T47D (cell line): Measurements from ENCODE around the gene ZNF454.

Experiments
- DNase-seq, 2 experiments: peaks; one replicate each; pipeline versions ENCODE4 v3.0.0 to v3.0.0-alpha.2; 2011 to 2012; ENCODE audit warnings: low read depth in 1 of 2, low spot score in 1 of 2
- JUND ChIP-seq: IDR thresholded peaks from 2 replicates; pipeline ENCODE4 v1.6.1; 2012; ENCODE audit warnings: low read depth
- in situ Hi-C: cut with HindIII; loops from 2 replicates; pipeline ENCODE4 v1.10.0; 2016; ENCODE audit warnings: low sequenced_read_pairs, low pct_unique_long_range_greater_than_20kb

ZNF454 gene

DNA sequence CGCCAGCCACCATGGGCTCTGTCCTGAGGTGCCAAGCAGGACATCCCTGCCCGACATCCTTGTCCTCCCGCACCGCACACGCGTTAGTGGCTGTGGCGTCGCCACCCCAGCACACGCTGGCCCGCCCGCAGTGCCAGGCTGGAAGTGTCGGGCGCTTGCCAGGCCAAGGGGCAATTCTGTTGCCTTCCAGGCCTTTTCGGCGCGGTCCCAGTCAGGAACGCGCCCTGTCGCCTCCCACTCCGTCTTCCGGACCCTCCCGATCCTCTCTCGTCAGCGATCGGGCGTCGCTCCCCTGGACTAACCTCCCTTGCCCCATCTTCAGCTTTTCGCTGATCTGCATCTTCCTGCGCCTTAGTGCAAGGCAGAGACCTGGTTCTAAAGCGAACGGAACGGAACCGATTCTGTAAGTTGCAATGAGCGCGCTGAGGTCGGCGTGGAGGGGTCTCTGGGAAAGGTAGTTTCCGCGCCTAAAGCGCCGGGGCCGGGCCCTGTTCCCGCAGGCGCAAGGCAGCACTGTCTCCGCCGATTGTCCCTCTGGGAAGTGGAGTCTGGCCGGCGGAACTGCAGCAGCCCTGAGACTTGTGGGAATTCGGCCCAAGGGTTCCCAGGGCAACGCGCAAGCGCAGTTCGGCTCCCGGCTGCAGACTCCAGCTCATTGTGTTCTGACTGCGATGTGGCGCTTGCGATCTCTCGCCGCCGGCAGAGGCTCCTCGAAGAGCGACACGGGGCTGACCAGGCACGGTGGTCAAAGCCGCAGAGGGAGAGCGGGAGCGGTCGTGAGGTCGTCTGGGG lies at the start of gene ZNF454:
TSS of gene ZNF454 (plus strand) at position 630 of the 792 bp plus-strand sequence. CDS start 1,594 bp downstream, outside the sequence.
- peak; percentile 39 to 65 for DNase-seq
- in situ Hi-C loops = no loop called here
- no peak for TF ChIP-seq JUND

DNA sequence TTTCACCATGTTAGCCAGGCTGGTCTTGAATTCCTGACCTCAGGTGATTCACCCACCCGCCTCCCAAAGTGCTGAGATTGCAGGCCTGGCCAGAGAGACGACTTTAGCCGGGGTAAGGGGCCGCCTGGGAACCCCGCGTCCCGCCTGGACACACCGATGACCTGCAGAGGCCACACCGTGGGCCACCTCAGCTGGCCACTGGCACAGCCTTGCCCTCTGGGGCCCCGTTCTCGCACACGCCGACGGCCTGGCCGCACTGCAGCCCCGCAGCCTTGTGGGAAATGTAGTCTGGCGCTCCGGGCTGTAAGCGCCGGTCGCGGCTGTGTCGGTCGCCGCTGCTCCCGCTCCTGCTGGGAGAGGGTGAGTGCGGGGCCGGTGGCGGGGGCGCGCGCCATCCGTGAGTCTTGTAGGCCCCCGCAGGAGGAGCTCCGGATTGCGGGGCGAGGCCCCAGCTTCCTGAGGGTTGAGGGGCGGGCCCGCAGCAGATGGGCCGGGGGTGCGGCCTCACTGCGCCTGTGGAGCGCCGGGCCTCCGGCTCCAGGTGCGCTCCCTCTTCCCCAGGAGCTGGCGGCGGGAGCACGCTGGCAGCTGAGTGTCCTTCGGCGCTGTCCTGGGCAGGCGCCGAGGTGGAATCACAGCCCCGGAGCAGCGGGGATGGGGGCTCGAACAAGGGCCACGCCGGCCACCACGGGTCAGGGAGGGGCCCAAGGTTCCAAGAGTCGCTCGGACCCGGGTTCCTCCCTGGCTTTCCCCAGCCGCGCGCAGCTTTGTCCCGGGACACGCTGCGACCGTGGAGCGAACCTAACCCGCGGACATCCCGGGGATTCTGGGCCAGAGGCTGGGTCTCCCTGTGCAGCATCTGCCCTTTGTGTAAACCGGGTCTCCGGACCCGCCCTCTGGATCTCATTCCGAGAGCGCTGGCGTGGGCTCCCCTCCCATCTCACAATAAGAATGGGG lies 45.1 kb upstream of the ZNF454 start, which contains the start of gene ZFP2:
TSS of gene ZFP2 (plus strand) at position 299 of the 957 bp plus-strand sequence. CDS start 35,401 bp downstream, outside the sequence.
- DNase-seq = peak; percentile 49 to 79
- in situ Hi-C loops = no loop called here
- TF ChIP-seq JUND = no peak

DNA sequence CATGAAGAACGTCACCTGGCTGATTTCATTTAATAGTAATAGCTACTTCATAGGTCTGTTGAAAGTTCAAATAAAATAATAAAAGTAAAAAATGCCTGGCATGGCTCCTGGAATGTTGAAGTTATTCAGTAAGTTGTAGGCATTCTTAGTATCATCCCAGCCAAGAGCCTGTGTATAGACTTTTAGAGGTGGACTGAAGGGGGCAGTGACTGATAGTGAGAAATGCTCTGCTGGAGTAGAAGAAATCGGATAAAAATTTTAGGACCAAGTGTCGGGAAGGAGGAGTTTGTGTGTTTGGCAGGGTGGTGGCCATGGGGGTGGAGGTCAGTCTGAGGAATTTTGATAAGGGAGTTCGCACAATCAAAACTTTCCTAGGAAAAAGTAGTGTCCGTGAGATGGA lies 41.7 kb upstream of the ZNF454 start:
- no peak for DNase-seq
- TF ChIP-seq JUND = no peak
- in situ Hi-C loops = no loop called here

- DNase-seq = no peak
- in situ Hi-C loops = no loop called here
- no peak for TF ChIP-seq JUND
Measured at GRCh38 chr5:178902849-178903248, 38.1 kb upstream of the ZNF454 start.

GRCh38 chr5:178931846-178932760 lies 8.9 kb upstream of the ZNF454 start:
- in situ Hi-C loops = no loop called here
- DNase-seq = peak in 1 of 2 experiments; percentile 12
- no peak for TF ChIP-seq JUND

GRCh38 chr5:178941361-178941760 lies 363 bp downstream of the ZNF454 start:
- in situ Hi-C loops = no loop called here
- TF ChIP-seq JUND = no peak
- DNase-seq = no peak

- TF ChIP-seq JUND = no peak
- in situ Hi-C loops = no loop called here
- DNase-seq = no peak
Measured at GRCh38 chr5:178965465-178966055, 24.6 kb downstream of the ZNF454 start.

- DNase-seq = no peak
- in situ Hi-C loops = no loop called here
- TF ChIP-seq JUND = no peak
Measured at GRCh38 chr5:178981381-178981780, 40.4 kb downstream of the ZNF454 start.

DNA sequence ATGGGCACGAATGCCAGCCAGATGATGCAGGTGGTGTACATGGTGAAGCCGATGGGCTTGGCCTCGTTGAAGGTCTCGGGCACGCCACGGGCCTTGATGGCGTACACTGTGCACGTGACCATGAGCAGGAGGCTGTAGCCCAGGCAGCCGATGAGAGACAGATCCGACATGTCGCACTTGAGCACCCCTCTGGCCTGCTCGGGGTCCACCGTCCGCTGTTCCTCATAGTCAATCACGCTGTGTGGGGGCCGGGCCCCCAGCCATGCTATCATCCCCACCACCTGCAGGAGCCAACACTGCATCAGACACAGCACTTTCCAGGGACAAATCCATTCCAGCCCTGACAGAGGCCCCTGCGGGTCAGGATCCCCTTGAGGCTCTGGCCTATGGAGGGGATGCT lies 41.9 kb downstream of the ZNF454 start:
- in situ Hi-C loops = no loop called here
- DNase-seq = no peak
- no peak for TF ChIP-seq JUND

- TF ChIP-seq JUND = no peak
- in situ Hi-C loops = no loop called here
- DNase-seq = no peak
Measured at GRCh38 chr5:178983728-178984127, 42.7 kb downstream of the ZNF454 start.

DNA sequence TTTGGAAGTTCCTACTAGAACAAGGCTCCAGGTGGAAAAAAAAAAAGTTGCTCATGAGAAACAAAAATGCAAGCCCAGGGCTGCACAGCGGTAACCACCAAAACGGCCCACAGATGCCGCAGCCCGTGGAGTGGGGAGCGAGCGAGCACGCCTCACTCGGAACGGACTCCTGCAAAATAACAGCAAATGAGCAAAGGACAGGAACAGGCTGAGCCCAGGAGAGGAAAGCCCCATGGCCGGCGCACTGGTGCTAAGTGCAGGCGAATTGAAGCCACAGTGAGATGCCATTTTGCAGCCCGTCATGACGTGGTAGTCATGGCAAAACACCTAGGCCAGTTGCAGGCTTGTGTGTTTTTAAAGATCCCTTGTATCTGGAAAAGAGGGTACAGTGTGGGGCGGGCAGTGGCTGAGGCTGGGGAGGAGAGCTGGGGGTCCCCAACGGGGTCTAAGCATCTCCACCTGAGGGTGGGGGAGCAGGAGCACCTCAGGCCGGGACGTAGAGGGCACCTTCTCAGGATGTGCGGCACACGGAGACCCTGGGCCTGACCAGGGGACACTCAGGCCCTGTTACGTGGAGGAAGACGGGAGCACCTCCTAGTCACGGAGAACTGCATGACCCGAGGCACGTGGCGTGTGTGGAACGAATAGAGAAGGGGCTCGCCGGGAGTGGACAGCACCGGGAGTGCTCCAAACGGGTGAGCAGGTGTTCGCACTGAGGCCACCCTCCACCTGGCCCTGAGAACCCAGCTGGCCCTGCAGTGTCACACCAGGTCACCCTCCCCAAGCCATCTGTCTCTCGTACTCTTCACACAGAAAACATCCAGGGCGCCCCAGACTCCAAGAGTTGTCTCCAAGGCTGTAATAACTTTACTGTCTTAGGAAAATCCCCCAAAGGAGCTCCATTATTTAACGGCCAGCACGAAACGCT lies 43.4 kb downstream of the ZNF454 start:
- no peak for DNase-seq
- in situ Hi-C loops = no loop called here
- no peak for TF ChIP-seq JUND
